ENCODE data around the gene SLCO4A1. TPM values are rescaled to one million over a fixed set of nuclear protein-coding genes. Genes with fewer than 3 reads are reported as not detected.

The SLCO4A1 gene
- total RNA-seq, 1 experiment from 2014 or later = 161 TPM

DNA sequence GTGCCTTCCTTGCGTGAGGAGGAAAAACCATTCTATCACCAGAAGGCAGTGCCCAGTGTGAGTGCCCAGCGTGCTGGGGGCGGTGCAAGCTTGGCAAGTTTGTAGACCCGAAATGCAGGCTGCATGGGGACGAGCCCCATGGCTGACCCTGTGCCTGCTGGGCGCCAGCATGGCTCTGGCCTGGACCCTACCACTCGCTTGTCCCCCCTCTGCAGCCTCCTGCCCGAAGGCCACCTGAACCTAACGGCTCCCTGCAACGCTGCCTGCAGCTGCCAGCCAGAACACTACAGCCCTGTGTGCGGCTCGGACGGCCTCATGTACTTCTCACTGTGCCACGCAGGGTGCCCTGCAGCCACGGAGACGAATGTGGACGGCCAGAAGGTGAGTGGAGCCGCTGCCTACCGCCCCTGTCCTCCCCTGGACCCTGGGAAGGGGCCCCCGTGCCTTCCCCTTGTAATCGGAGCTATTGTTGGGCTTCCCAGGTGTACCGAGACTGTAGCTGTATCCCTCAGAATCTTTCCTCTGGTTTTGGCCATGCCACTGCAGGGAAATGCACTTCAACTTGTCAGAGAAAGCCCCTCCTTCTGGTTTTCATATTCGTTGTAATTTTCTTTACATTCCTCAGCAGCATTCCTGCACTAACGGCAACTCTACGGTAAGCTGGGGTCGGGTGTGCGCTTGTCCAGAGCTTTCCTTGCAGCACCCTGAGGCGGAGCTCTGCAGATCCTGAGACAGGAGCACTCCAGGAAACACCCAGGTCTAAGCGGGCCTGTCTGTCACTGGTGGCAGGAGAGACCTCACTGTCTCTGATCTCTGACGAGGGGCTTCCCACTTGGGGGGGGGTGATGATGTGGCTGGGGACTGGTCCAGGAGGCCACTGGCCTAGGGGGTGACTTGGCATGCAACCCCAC lies 25.5 kb downstream of the SLCO4A1 start:
- Histone ChIP-seq H3K9me2 (replicated peaks; ENCODE audit: low read length) (no peaks in the 10 kb centered on the region), H2AFZ (ENCODE audit: low read length) (no peak overlapping the region), H3K9me3 (ENCODE audit: low read length) (no peaks in the 10 kb centered on the region), H3K36me3 (ENCODE audit: low read depth, low read length) (peaks cover 48% of the 10 kb centered on the region), H4K20me1 (ENCODE audit: low read length) (no peaks in the 10 kb centered on the region), H3K9ac (ENCODE audit: low read length) (no peak overlapping the region), H3K79me2 (ENCODE audit: low read length) (no peaks in the 10 kb centered on the region), H3K4me2 (ENCODE audit: low read length) (no peak overlapping the region), H3K27me3 (ENCODE audit: low read length) (no peaks in the 10 kb centered on the region), H3K4me3 (ENCODE audit: low read length) (no peak overlapping the region), H3F3A (ENCODE audit: low read length, unreplicated experiment) (peaks cover 3% of the 10 kb centered on the region), H3K27ac (ENCODE audit: low read length) (peak overlapping the region; percentile 48), H3K4me1 (ENCODE audit: insufficient read depth, low read length) (peaks cover 13% of the 10 kb centered on the region; the same call in 1 of the 2 replicates)
- intact Hi-C loops (cut with micrococcal nuclease) = loop anchor here (1.0 kb wide), 1 partner anchor 124 kb away; no protein-coding TSS in a partner anchor
- ChIA-PET CTCF (no interaction called here), POLR2A (ENCODE audit: unreplicated experiment) (no interaction called here)
- ATAC-seq = no peak
- DNase-seq = no peak
- BruUV-seq (replicated peaks) = TSS peak; percentile 2
- TF ChIP-seq EZH2phosphoT487 (IDR thresholded peaks at IDR 0.05; ENCODE audit: borderline replicate concordance, low read length) (no peak), EZH2 (IDR thresholded peaks at IDR 0.05; ENCODE audit: low read length, unreplicated experiment) (no peak)
- TF ChIP-seq, protein P1, sequence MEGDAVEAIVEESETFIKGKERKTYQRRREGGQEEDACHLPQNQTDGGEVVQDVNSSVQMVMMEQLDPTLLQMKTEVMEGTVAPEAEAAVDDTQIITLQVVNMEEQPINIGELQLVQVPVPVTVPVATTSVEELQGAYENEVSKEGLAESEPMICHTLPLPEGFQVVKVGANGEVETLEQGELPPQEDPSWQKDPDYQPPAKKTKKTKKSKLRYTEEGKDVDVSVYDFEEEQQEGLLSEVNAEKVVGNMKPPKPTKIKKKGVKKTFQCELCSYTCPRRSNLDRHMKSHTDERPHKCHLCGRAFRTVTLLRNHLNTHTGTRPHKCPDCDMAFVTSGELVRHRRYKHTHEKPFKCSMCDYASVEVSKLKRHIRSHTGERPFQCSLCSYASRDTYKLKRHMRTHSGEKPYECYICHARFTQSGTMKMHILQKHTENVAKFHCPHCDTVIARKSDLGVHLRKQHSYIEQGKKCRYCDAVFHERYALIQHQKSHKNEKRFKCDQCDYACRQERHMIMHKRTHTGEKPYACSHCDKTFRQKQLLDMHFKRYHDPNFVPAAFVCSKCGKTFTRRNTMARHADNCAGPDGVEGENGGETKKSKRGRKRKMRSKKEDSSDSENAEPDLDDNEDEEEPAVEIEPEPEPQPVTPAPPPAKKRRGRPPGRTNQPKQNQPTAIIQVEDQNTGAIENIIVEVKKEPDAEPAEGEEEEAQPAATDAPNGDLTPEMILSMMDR (conservative IDR thresholded peaks at IDR 0.05; ENCODE audit: low read depth, low read length) = no peak

DNA sequence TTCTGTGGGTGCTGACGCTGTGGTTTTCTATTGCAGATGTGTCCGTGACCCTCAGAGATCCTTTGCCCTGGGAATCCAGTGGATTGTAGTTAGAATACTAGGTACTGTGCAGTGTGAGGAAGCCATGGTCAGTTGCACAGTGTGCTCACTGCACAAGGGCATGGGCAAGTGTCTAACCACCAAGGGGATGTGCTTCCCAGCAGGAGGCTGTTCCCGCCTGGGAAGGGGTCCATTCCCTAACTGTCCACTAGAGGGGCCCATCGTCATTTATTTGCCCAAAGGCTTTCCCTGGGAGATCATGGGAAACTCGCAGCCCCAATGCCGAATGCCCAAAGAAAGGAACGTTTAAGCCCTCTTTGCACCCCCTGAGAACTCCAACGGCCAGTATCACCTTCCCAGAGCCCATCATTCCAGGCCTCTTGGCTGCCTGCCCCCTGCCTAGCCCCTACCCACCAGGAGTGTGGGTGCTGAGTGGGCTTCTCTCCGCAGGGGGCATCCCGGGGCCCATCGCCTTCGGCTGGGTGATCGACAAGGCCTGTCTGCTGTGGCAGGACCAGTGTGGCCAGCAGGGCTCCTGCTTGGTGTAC lies 26.2 kb downstream of the SLCO4A1 start:
- Histone ChIP-seq H3F3A (ENCODE audit: low read length, unreplicated experiment) (no peaks in the 10 kb centered on the region), H3K4me1 (ENCODE audit: insufficient read depth, low read length) (peaks cover 13% of the 10 kb centered on the region; the same call in 1 of the 2 replicates), H3K36me3 (ENCODE audit: low read depth, low read length) (peaks cover 41% of the 10 kb centered on the region), H3K9ac (ENCODE audit: low read length) (no peak overlapping the region), H3K27me3 (ENCODE audit: low read length) (no peaks in the 10 kb centered on the region), H3K9me3 (ENCODE audit: low read length) (no peaks in the 10 kb centered on the region), H3K27ac (ENCODE audit: low read length) (no peak overlapping the region), H3K4me3 (ENCODE audit: low read length) (no peak overlapping the region), H3K4me2 (ENCODE audit: low read length) (no peak overlapping the region), H3K9me2 (replicated peaks; ENCODE audit: low read length) (no peaks in the 10 kb centered on the region), H3K79me2 (ENCODE audit: low read length) (no peaks in the 10 kb centered on the region), H2AFZ (ENCODE audit: low read length) (no peak overlapping the region), H4K20me1 (ENCODE audit: low read length) (no peaks in the 10 kb centered on the region)
- ATAC-seq = peak; percentile 12
- ChIA-PET CTCF (no interaction called here), POLR2A (ENCODE audit: unreplicated experiment) (no interaction called here)
- DNase-seq = peak; percentile 78
- no peak for TF ChIP-seq EZH2phosphoT487 (IDR thresholded peaks at IDR 0.05; ENCODE audit: borderline replicate concordance, low read length)
- TF ChIP-seq, protein P1 (conservative IDR thresholded peaks at IDR 0.05; ENCODE audit: low read depth, low read length) = peak; percentile 85
- no peak for TF ChIP-seq EZH2 (IDR thresholded peaks at IDR 0.05; ENCODE audit: low read length, unreplicated experiment)
- intact Hi-C loops (cut with micrococcal nuclease) = loop anchor here (1.0 kb wide), 1 partner anchor 123 kb away; no protein-coding TSS in a partner anchor
- BruUV-seq (replicated peaks) = no TSS peak
